HEK293 (cell line): Measurements from ENCODE around the gene SLC2A8.

Experiments
- CTCF ChIA-PET: fragments of 350-600 bp; formaldehyde crosslinking; extraction: SDS; loops from one replicate; lab custom pipeline; 2021; ENCODE audit warnings: antibody characterized with exemption; lab: Yijun Ruan, JAX
- POLR2A ChIA-PET: fragments of 300-600 bp; formaldehyde crosslinking; extraction: SDS; loops from one replicate; lab custom pipeline; 2020; ENCODE audit warnings: antibody characterized with exemption, inconsistent platforms; lab: Yijun Ruan, JAX
- H3K27ac ChIP-seq: fragments of 200-500 bp; sonication (Bioruptor generic); 2 replicates; pipeline ENCODE4 v1.5.1; 2014; ENCODE audit warnings: low read depth, low read length, control low read depth, inconsistent platforms; ENCODE audit errors: extremely low read depth
- H3K36me3 ChIP-seq, 2 experiments: fragments of 200-500 bp in 1 of 2; sonication (Bioruptor generic) in 1 of 2; 1 replicate in 1 of 2; 2 replicates in 1 of 2; pipeline ENCODE4 v1.5.1; 2014 to 2017; ENCODE audit warnings: inconsistent platforms in 2 of 2, low read length in 2 of 2; ENCODE audit not compliant: control insufficient read depth in 2 of 2, insufficient read depth in 1 of 2
- H3K4me1 ChIP-seq: fragments of 200-500 bp; sonication (Bioruptor generic); 2 replicates; pipeline ENCODE4 v1.5.1; 2014; ENCODE audit warnings: mild to moderate bottlenecking, low read length, inconsistent platforms; ENCODE audit not compliant: control insufficient read depth, insufficient read depth
- H3K4me3 ChIP-seq: 2 replicates; pipeline ENCODE4 v1.5.1; 2011; ENCODE audit warnings: low read depth, mild to moderate bottlenecking, control low read depth, low read length, moderate library complexity
- H3K9me3 ChIP-seq: fragments of 200-500 bp; sonication (Bioruptor generic); 2 replicates; pipeline ENCODE4 v1.5.1; 2014; ENCODE audit warnings: low read depth, low read length, inconsistent platforms; ENCODE audit not compliant: control insufficient read depth, insufficient read depth
- BCL11A ChIP-seq: fragments of 450-650 bp; formaldehyde crosslinking; IDR thresholded peaks from 2 replicates; pipeline ENCODE4 v1.5.1; 2016; ENCODE audit warnings: low read depth, missing biosample characterization, missing genetic modification characterization
- KLF1 ChIP-seq: fragments of 450-650 bp; formaldehyde crosslinking; IDR thresholded peaks from 2 replicates; pipeline ENCODE4 v1.5.1; 2016; ENCODE audit warnings: missing biosample characterization, missing genetic modification characterization
- KLF10 ChIP-seq: fragments of 450-650 bp; IDR thresholded peaks from 2 replicates; pipeline ENCODE4 v1.5.1; 2018; ENCODE audit warnings: missing biosample characterization, mild to moderate bottlenecking, missing genetic modification characterization
- KLF16 ChIP-seq: fragments of 450-650 bp; formaldehyde crosslinking; IDR thresholded peaks from 2 replicates; pipeline ENCODE4 v1.5.1; 2017; ENCODE audit warnings: missing biosample characterization, missing genetic modification characterization
- SP3 ChIP-seq: fragments of 450-650 bp; formaldehyde crosslinking; IDR thresholded peaks from 2 replicates; pipeline ENCODE4 v1.5.1; 2016; ENCODE audit warnings: missing biosample characterization, missing genetic modification characterization
- SP7 ChIP-seq: fragments of 450-650 bp; formaldehyde crosslinking; IDR thresholded peaks from 2 replicates; pipeline ENCODE4 v1.5.1; 2016; ENCODE audit warnings: missing biosample characterization, missing genetic modification characterization
- YY2 ChIP-seq: fragments of 450-650 bp; formaldehyde crosslinking; IDR thresholded peaks from 2 replicates; pipeline ENCODE4 v1.5.1; 2016; ENCODE audit warnings: missing biosample characterization, missing genetic modification characterization
- ZBTB21 ChIP-seq: fragments of 450-650 bp; formaldehyde crosslinking; IDR thresholded peaks from 2 replicates; pipeline ENCODE4 v1.5.1; 2017; ENCODE audit warnings: missing biosample characterization, missing genetic modification characterization
- ZNF2 ChIP-seq: fragments of 450-650 bp; formaldehyde crosslinking; IDR thresholded peaks from 2 replicates; pipeline ENCODE4 v1.5.1; 2016; ENCODE audit warnings: missing biosample characterization, missing genetic modification characterization
- ZNF341 ChIP-seq: fragments of 450-650 bp; formaldehyde crosslinking; IDR thresholded peaks from 2 replicates; pipeline ENCODE4; 2016; ENCODE audit warnings: low read depth, missing biosample characterization, missing genetic modification characterization
- ZNF37A ChIP-seq: fragments of 450-650 bp; IDR thresholded peaks from 2 replicates; pipeline ENCODE4 v1.5.1; 2018; ENCODE audit warnings: missing biosample characterization, missing genetic modification characterization
- ZNF501 ChIP-seq: fragments of 450-650 bp; formaldehyde crosslinking; IDR thresholded peaks from 2 replicates; pipeline ENCODE4 v1.5.1; 2016; ENCODE audit warnings: missing biosample characterization, missing genetic modification characterization
- ZNF596 ChIP-seq: fragments of 450-650 bp; IDR thresholded peaks from 2 replicates; pipeline ENCODE4 v1.5.0; 2018; ENCODE audit warnings: missing biosample characterization, mild to moderate bottlenecking, missing genetic modification characterization, moderate library complexity
- ZNF600 ChIP-seq: fragments of 450-650 bp; formaldehyde crosslinking; IDR thresholded peaks from 2 replicates; pipeline ENCODE4 v1.5.1; 2016; ENCODE audit warnings: missing biosample characterization, missing genetic modification characterization
- ZNF76 ChIP-seq: fragments of 450-650 bp; formaldehyde crosslinking; IDR thresholded peaks from 2 replicates; pipeline ENCODE4; 2016; ENCODE audit warnings: low read depth, missing biosample characterization, missing genetic modification characterization, borderline replicate concordance
- ZNF837 ChIP-seq: fragments of 450-650 bp; formaldehyde crosslinking; IDR thresholded peaks from 2 replicates; pipeline ENCODE4 v1.5.1; 2016; ENCODE audit warnings: missing biosample characterization, missing genetic modification characterization
- TF ChIP-seq, protein P1 (sequence below): fragments of 450-650 bp; formaldehyde crosslinking; IDR thresholded peaks from 2 replicates; pipeline ENCODE4 v1.5.1; 2017; ENCODE audit warnings: missing biosample characterization, missing genetic modification characterization
- TF ChIP-seq, protein P2 (sequence below): fragments of 450-650 bp; formaldehyde crosslinking; conservative IDR thresholded peaks from 2 replicates; pipeline ENCODE4 v1.5.1; 2016; ENCODE audit warnings: low read depth, missing biosample characterization, missing genetic modification characterization
- TF ChIP-seq, protein P3 (sequence below): fragments of 450-650 bp; formaldehyde crosslinking; IDR thresholded peaks from 2 replicates; pipeline ENCODE4 v1.5.1; 2016; ENCODE audit warnings: missing biosample characterization, missing genetic modification characterization
- TF ChIP-seq, protein P4 (sequence below): fragments of 450-650 bp; formaldehyde crosslinking; optimal IDR thresholded peaks from 2 replicates; pipeline ENCODE3; 2016; ENCODE audit warnings: missing biosample characterization, mild to moderate bottlenecking, missing genetic modification characterization
- TF ChIP-seq, protein P5 (sequence below): fragments of 450-650 bp; formaldehyde crosslinking; IDR thresholded peaks from 2 replicates; pipeline ENCODE4 v1.5.1; 2016; ENCODE audit warnings: missing biosample characterization, missing genetic modification characterization
- TF ChIP-seq, protein P6 (sequence below): fragments of 450-650 bp; formaldehyde crosslinking; IDR thresholded peaks from 2 replicates; pipeline ENCODE4 v1.5.1; 2016; ENCODE audit warnings: missing biosample characterization, missing genetic modification characterization

Gene SLC2A8

DNA sequence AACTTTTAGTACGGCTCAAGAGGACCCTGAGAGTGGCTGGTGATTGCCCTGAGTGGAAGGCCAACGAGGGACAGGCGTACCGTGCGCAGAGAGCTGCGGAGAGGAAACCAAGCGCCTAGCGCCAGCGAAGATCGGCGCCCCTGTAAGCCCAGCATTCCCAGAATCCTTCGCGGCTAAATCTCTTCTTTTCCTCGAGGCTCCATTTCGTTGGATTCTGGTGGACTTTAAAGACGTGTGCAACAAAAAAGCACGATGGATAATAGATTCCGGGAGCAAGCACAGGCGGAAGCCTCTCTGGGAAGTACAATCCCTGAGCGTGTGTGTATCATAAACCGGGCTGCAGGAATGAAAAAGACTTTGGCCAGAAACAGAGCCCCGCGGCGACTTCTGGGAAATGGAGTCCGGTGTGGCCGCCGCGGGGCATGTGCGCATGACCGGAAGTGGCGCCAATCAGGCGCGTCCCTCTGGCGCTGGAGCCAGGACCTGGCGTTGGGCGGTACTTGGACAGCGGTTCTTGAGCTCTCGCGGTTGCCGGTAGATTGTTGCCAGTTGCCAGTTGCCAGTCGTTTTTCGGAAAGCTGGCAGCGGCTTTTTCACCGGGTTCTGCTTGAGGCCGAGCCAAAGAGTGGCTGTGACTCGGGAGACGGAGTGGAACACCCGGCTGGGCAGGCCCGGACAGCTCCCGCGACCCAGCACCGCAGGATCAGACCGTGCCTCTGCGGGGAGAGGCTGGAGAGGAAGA is 27.1 kb downstream of the SLC2A8 start, which contains the start of gene ZNF79:
Gene ZNF79, plus strand, starts transcription at position 449 of the 742 bp plus-strand sequence. CDS start 406 bp downstream, outside the sequence.
- Histone ChIP-seq H3K4me3 (peak within 1 kb of the TSS; percentile 64), H3K4me1 (0 out of 2 replicates have a peak, but pooled peaks cover 5% of the 10 kb centered on the region), H3K27ac (peak within 1 kb of the TSS; percentile 80), H3K9me3 (no peaks in the 10 kb centered on the region), H3K36me3 (peaks cover 5 to 22% of the 10 kb centered on the region in 2 experiments; a peak in 2 of 3 replicates)
- ChIA-PET POLR2A (interaction anchor here (0.6 to 3.0 kb wide), 20 partner anchors 9 to 199 kb away, joined by 3 to 46 read pairs (median 4); partner anchors contain the start of genes LRSAM1, RPL12 and SLC2A8), CTCF (interaction anchor here (0.7 to 1.2 kb wide), 5 partner anchors 25 to 487 kb away, joined by 3 to 5 read pairs (median 3); partner anchors contain the start of gene SLC2A8)
- no peak for TF ChIP-seq BCL11A (tag by site-specific recombination)
- TF ChIP-seq, protein P1, sequence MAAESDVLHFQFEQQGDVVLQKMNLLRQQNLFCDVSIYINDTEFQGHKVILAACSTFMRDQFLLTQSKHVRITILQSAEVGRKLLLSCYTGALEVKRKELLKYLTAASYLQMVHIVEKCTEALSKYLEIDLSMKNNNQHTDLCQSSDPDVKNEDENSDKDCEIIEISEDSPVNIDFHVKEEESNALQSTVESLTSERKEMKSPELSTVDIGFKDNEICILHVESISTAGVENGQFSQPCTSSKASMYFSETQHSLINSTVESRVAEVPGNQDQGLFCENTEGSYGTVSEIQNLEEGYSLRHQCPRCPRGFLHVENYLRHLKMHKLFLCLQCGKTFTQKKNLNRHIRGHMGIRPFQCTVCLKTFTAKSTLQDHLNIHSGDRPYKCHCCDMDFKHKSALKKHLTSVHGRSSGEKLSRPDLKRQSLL (tag by site-specific recombination), result peak; percentile 100
- peak; percentile 18; the same call in 1 of the 2 replicates for TF ChIP-seq KLF1
- TF ChIP-seq, protein P2, sequence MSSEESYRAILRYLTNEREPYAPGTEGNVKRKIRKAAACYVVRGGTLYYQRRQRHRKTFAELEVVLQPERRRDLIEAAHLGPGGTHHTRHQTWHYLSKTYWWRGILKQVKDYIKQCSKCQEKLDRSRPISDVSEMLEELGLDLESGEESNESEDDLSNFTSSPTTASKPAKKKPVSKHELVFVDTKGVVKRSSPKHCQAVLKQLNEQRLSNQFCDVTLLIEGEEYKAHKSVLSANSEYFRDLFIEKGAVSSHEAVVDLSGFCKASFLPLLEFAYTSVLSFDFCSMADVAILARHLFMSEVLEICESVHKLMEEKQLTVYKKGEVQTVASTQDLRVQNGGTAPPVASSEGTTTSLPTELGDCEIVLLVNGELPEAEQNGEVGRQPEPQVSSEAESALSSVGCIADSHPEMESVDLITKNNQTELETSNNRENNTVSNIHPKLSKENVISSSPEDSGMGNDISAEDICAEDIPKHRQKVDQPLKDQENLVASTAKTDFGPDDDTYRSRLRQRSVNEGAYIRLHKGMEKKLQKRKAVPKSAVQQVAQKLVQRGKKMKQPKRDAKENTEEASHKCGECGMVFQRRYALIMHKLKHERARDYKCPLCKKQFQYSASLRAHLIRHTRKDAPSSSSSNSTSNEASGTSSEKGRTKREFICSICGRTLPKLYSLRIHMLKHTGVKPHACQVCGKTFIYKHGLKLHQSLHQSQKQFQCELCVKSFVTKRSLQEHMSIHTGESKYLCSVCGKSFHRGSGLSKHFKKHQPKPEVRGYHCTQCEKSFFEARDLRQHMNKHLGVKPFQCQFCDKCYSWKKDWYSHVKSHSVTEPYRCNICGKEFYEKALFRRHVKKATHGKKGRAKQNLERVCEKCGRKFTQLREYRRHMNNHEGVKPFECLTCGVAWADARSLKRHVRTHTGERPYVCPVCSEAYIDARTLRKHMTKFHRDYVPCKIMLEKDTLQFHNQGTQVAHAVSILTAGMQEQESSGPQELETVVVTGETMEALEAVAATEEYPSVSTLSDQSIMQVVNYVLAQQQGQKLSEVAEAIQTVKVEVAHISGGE (tag by site-specific recombination), result peak; percentile 76
- TF ChIP-seq ZNF600 (tag by site-specific recombination), result peak; percentile 58
- no peak for TF ChIP-seq ZNF37A (tag by site-specific recombination)
- peak; percentile 36 for TF ChIP-seq SP7
- TF ChIP-seq ZNF76, result peak; percentile 95
- TF ChIP-seq ZNF2 (tag by site-specific recombination), result 0 out of 2 replicates have a peak, but pooled peaks have one; percentile 27
- no peak for TF ChIP-seq ZNF837 (tag by site-specific recombination)
- TF ChIP-seq, protein P3, sequence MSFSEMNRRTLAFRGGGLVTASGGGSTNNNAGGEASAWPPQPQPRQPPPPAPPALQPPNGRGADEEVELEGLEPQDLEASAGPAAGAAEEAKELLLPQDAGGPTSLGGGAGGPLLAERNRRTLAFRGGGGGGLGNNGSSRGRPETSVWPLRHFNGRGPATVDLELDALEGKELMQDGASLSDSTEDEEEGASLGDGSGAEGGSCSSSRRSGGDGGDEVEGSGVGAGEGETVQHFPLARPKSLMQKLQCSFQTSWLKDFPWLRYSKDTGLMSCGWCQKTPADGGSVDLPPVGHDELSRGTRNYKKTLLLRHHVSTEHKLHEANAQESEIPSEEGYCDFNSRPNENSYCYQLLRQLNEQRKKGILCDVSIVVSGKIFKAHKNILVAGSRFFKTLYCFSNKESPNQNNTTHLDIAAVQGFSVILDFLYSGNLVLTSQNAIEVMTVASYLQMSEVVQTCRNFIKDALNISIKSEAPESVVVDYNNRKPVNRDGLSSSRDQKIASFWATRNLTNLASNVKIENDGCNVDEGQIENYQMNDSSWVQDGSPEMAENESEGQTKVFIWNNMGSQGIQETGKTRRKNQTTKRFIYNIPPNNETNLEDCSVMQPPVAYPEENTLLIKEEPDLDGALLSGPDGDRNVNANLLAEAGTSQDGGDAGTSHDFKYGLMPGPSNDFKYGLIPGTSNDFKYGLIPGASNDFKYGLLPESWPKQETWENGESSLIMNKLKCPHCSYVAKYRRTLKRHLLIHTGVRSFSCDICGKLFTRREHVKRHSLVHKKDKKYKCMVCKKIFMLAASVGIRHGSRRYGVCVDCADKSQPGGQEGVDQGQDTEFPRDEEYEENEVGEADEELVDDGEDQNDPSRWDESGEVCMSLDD (tag by site-specific recombination), result 0 out of 2 replicates have a peak, but pooled peaks have one; percentile 17
- peak; percentile 47 for TF ChIP-seq SP3 (tag by site-specific recombination)
- TF ChIP-seq ZBTB21, result 0 out of 2 replicates have a peak, but pooled peaks have one; percentile 38
- TF ChIP-seq, protein P4, sequence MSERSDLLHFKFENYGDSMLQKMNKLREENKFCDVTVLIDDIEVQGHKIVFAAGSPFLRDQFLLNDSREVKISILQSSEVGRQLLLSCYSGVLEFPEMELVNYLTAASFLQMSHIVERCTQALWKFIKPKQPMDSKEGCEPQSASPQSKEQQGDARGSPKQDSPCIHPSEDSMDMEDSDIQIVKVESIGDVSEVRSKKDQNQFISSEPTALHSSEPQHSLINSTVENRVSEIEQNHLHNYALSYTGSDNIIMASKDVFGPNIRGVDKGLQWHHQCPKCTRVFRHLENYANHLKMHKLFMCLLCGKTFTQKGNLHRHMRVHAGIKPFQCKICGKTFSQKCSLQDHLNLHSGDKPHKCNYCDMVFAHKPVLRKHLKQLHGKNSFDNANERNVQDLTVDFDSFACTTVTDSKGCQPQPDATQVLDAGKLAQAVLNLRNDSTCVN (tag by site-specific recombination), result peak; percentile 42
- no peak for TF ChIP-seq ZNF596 (tag by site-specific recombination)
- TF ChIP-seq KLF16, result 0 out of 2 replicates have a peak, but pooled peaks have one; percentile 41
- peak; percentile 41; the same call in 1 of the 2 replicates for TF ChIP-seq ZNF501 (tag by site-specific recombination)
- TF ChIP-seq YY2 (tag by site-specific recombination), result no peak
- TF ChIP-seq, protein P5, sequence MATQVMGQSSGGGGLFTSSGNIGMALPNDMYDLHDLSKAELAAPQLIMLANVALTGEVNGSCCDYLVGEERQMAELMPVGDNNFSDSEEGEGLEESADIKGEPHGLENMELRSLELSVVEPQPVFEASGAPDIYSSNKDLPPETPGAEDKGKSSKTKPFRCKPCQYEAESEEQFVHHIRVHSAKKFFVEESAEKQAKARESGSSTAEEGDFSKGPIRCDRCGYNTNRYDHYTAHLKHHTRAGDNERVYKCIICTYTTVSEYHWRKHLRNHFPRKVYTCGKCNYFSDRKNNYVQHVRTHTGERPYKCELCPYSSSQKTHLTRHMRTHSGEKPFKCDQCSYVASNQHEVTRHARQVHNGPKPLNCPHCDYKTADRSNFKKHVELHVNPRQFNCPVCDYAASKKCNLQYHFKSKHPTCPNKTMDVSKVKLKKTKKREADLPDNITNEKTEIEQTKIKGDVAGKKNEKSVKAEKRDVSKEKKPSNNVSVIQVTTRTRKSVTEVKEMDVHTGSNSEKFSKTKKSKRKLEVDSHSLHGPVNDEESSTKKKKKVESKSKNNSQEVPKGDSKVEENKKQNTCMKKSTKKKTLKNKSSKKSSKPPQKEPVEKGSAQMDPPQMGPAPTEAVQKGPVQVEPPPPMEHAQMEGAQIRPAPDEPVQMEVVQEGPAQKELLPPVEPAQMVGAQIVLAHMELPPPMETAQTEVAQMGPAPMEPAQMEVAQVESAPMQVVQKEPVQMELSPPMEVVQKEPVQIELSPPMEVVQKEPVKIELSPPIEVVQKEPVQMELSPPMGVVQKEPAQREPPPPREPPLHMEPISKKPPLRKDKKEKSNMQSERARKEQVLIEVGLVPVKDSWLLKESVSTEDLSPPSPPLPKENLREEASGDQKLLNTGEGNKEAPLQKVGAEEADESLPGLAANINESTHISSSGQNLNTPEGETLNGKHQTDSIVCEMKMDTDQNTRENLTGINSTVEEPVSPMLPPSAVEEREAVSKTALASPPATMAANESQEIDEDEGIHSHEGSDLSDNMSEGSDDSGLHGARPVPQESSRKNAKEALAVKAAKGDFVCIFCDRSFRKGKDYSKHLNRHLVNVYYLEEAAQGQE, result peak; percentile 97
- TF ChIP-seq KLF10 (tag by site-specific recombination), result 0 out of 2 replicates have a peak, but pooled peaks have one; percentile 29
- TF ChIP-seq, protein P6, sequence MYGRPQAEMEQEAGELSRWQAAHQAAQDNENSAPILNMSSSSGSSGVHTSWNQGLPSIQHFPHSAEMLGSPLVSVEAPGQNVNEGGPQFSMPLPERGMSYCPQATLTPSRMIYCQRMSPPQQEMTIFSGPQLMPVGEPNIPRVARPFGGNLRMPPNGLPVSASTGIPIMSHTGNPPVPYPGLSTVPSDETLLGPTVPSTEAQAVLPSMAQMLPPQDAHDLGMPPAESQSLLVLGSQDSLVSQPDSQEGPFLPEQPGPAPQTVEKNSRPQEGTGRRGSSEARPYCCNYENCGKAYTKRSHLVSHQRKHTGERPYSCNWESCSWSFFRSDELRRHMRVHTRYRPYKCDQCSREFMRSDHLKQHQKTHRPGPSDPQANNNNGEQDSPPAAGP (tag by site-specific recombination), result peak; percentile 41; the same call in 1 of the 2 replicates
- TF ChIP-seq ZNF341 (tag by site-specific recombination), result no peak
